ENCODE results near the gene SLC35E4. TPM values are rescaled to one million over a fixed set of nuclear protein-coding genes. Genes with fewer than 3 reads are reported as not detected.
"Not testable (repeated sequence)": the region's sequence is repeated elsewhere in the genome, so short reads cannot be mapped to it uniquely, and the experiment has no call there.

Gene SLC35E4, protein sequence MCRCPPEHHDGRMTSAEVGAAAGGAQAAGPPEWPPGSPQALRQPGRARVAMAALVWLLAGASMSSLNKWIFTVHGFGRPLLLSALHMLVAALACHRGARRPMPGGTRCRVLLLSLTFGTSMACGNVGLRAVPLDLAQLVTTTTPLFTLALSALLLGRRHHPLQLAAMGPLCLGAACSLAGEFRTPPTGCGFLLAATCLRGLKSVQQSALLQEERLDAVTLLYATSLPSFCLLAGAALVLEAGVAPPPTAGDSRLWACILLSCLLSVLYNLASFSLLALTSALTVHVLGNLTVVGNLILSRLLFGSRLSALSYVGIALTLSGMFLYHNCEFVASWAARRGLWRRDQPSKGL
- total RNA-seq, result 1 to 10 TPM; 3.9 to 9.5 TPM

DNA sequence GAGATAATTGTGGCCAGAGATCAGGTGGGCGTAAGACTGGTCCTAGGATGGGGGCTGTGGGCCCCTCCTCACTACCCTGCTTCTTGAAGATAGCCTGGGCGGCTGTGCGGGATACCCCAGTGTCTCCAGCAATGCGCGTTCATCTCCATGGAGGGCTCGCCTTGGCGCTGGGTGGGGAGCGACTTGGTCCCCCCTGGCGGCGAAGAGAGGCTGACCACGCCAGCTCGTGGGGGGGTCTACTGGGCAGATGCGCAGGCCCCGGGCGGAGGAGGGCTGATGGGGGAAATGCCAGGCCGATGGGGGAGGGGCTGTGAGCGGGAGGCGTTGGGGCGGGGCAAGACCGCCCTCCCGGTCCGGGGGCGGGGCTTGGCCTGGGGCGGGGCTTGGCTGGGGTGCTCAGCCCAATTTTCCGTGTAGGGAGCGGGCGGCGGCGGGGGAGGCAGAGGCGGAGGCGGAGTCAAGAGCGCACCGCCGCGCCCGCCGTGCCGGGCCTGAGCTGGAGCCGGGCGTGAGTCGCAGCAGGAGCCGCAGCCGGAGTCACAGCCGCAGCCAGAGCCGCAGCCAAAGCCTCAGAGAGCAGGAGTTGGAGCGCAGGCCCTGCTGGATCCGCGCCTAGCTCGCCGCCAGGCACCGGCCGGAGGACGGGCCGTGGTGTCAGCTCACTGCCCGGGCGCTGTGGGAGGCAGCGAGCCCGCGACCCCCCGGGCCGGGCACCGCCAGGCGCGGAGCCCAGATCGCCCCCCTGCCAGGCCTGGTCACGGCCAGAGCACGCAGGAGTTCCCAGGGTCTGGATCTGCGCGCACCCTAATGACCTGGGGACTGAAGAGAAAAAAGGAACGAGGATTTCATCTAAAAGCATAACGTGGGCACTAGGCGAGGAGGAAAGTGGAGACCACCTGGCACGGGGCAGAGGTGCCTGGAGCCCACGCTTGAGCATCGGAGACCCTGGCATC lies at the start of gene SLC35E4:
Gene SLC35E4, plus strand, starts transcription at position 509 of the 953 bp plus-strand sequence. CDS start 670 bp downstream, outside the sequence.
- Mint-ChIP-seq H3K36me3 (peaks cover 4 to 18% of the 10 kb centered on the region in 2 donors), H3K27ac (peak within 1 kb of the TSS; percentile 91 to 94), H3K9me3 (peaks cover 0 to 4% of the 10 kb centered on the region in 2 donors)
- DNase-seq (ENCODE audit: low spot score in 2 of 2) (peak; percentile 91 to 98), ATAC-seq (peak; percentile 76 to 85)

DNA sequence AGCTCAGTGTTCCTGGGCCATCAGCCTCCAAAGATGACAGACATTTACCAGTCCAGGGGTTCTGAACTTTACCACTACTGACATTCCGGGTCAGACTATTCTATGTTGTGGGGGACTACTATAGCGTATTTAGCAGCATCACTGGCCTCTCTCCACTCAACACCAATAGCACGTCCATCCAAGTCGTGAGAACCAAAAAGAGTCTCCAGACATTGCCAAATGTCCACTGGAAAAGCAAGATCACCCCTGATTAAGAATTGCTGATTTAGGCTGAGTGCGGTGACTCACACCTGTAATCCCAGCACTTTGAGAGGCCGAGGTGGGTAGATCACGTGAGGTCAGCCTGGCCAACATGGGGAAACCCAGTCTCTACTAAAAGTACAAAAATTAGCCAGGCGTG lies 49.2 kb upstream of the SLC35E4 start:
- H3K9me3 Mint-ChIP-seq, result no peaks in the 10 kb centered on the region
- H3K27ac Mint-ChIP-seq, result no peak overlapping the region
- H3K36me3 Mint-ChIP-seq, result peaks cover 6 to 7% of the 10 kb centered on the region in 2 donors
- ATAC-seq (no peak), DNase-seq (ENCODE audit: low spot score in 2 of 2) (no peak)

DNA sequence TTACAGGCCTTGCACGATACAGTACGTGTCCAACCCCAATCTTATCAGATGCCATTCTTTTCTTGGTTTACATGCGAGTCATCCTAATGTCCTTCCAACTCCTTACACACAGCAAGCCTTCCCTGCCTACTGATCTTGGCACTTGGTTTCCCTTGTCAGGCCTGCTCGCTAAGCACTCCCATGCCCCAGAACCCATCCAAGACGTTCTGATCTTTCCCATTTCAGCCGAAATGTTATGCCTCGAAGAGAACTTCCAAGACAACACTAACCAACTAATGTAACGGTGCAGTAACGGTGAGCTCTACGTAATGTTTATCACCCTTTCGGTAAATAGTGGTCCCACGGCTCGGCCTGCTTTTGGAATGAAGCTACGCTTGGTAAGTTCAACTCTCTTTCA lies 44.4 kb upstream of the SLC35E4 start:
- Mint-ChIP-seq H3K9me3 (no peaks in the 10 kb centered on the region), H3K36me3 (peaks cover 6 to 7% of the 10 kb centered on the region in 2 donors), H3K27ac (no peak overlapping the region)
- ATAC-seq, result no peak
- DNase-seq (ENCODE audit: low spot score in 2 of 2), result no peak

DNA sequence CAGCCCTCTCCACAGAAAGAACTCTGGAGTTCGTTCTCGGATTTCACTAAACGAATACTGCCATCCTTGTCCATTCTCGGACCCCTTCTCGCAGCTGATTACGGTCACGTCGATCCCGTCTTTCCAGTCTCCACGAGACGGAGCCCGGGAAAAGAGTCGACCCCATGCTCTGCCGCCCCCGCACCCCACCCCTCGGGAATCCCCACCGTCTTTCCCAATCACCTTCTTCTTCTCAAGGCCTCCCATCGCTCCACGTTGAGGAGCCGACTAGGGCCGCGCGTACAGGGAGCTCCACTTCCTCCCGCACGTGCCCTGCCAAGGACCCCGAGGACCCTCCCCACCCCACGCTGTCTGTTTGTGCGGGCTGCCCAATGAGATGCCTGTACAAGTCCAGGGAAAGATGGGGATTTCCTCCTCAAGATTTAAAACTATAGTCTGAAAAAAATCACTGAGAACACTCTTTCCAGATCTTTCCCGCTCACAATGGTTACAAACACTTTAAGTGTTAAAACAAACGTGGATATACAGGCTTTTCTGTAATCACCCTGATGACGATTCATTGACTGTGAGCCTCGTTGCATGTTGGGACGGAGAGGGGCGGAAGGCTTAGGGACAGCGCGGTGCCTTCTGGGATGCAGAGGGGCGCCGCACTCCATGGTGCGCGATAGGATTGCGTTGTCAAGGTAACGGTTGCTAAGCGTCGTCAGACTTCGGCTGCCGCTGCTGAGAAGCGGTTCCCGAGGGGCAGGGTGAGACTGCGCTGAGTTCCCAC lies 43.8 kb upstream of the SLC35E4 start, which contains the start of gene PES1:
Gene PES1, minus strand, starts transcription at position 323 of the 772 bp plus-strand sequence. Its CDS starts 77 bp downstream, at position 246.
- no peaks in the 10 kb centered on the region for H3K9me3 Mint-ChIP-seq
- no peak within 1 kb of the TSS for H3K27ac Mint-ChIP-seq
- peak; percentile 86 to 91 for DNase-seq (ENCODE audit: low spot score in 2 of 2)
- ATAC-seq, result peak; percentile 99 to 100
- H3K36me3 Mint-ChIP-seq, result peaks cover 6 to 7% of the 10 kb centered on the region in 2 donors

DNA sequence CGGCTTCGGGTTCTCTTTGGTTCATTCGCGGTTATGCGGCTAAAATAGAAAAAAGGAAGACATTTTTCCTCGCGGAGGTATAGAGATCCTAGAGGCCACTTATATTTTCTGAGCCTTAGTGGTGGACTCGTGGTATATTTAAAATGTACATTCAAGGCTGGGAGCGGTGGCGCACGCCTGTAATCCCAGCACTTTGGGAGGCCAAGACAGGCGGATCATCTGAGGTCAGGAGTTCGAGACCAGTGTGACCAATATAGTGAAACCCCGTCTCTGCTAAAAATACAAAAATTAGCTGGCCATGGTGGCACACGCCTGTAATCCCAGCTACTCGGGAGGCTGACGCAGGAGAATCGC lies 43.2 kb upstream of the SLC35E4 start:
- not testable (repeated sequence) for H3K27ac Mint-ChIP-seq; DNase-seq (ENCODE audit: low spot score in 2 of 2); H3K9me3 Mint-ChIP-seq; ATAC-seq; H3K36me3 Mint-ChIP-seq

DNA sequence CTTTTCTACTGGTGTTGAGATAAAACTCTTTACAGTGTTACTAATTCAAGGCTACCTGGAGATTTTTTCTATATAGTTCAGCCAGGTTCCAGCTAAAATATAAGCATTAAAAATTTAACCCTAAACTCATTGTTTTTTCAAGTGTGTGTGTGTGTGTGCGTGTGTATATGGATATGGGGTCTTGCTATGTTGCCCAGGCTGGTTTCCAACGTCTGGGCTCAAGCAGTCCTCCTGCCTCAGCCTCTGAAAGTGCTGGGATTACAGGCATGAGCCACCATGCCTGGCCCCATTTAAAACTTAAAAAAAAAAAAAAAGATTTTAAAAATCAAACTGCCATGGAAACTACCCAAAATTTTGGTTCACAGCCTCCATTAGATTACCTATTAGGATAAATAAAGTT lies 39.4 kb upstream of the SLC35E4 start:
- H3K9me3 Mint-ChIP-seq, result no peaks in the 10 kb centered on the region
- H3K27ac Mint-ChIP-seq, result no peak overlapping the region
- ATAC-seq (no peak), DNase-seq (ENCODE audit: low spot score in 2 of 2) (no peak)
- no peaks in the 10 kb centered on the region for H3K36me3 Mint-ChIP-seq

DNA sequence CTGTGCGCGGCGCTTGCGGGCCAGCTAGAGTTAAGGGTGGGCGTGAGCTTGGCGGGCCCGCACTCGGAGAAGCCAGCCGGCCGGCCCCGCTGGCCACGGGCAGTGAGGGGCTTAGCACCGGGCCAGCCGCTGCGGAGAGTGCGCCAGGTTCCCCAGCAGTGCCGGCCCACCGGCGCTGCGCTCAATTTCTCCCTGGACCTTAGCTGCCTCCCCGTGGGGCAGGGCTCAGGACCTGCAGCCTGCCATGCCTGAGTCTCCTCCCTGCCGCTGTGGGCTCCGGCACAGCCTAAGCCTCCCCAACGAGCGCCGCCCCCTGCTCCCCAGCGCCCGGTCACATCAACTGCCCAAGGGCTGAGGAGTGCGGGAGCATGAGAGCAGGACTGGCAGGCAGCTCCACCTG lies 38.7 kb upstream of the SLC35E4 start:
- DNase-seq (ENCODE audit: low spot score in 2 of 2) (no peak), ATAC-seq (no peak)
- no peaks in the 10 kb centered on the region for H3K36me3 Mint-ChIP-seq
- no peaks in the 10 kb centered on the region for H3K9me3 Mint-ChIP-seq
- no peak overlapping the region for H3K27ac Mint-ChIP-seq

DNA sequence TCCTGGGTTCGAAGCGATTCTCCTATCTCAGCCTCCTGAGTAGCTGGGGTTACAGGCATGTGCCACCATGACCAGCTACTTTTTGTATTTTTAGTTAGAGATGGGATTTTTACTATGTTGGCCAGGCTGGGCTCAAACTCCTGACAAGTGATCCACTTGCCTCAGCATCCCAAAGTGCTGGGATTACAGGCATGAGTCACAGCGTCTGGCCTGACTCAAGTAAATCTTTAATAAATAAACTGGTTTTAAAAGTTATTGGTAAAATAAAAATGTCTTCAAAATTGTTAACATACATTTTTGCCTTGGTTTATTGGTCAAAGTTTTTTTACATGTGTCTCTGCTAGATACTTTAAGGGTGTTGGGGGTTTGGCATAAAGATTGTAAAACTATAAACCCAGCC lies 36.6 kb upstream of the SLC35E4 start:
- DNase-seq (ENCODE audit: low spot score in 2 of 2) (no peak), ATAC-seq (no peak)
- no peak overlapping the region for H3K27ac Mint-ChIP-seq
- H3K36me3 Mint-ChIP-seq, result no peaks in the 10 kb centered on the region
- no peaks in the 10 kb centered on the region for H3K9me3 Mint-ChIP-seq

DNA sequence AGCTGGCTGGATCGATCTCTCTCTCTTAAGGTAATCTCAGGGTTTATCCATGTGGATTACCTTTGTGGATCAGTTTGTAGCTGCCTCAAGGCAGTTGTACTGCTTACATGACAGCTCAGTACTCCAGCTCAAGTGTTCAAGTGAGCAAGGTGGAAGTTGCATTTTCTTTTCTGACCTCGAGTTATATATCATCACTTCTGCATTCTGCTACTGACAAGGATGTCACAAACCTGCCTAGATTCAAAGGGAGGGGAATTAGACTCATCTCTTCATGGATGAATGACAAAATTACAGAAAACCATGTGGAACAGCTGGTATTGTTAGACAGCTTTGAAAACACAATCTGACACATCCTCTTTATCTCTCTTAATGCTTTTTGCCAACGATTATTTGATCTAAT lies 34.7 kb upstream of the SLC35E4 start:
- Mint-ChIP-seq H3K27ac (no peak overlapping the region), H3K36me3 (no peaks in the 10 kb centered on the region), H3K9me3 (no peaks in the 10 kb centered on the region)
- DNase-seq (ENCODE audit: low spot score in 2 of 2) (no peak), ATAC-seq (no peak)

DNA sequence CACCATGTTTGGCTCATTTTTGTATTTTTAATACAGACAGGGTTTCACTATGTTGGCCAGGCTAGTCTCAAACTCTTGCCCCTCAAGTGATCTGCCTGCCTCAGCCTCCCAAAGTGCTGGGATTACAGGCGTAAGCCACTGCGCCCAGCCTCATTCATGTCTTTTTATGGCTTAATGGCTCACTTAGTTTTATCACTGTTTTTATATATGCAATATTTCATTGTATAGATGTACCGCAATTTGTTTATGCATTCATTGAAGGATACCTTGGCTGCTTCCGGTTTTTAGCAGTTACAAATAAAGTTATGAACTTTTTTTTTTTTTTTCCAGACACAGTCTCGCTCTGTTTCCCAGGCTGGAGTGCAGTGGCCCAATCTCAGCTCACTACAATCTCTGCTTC lies 34.1 kb upstream of the SLC35E4 start:
- Mint-ChIP-seq H3K27ac (no peak overlapping the region), H3K36me3 (no peaks in the 10 kb centered on the region)

DNA sequence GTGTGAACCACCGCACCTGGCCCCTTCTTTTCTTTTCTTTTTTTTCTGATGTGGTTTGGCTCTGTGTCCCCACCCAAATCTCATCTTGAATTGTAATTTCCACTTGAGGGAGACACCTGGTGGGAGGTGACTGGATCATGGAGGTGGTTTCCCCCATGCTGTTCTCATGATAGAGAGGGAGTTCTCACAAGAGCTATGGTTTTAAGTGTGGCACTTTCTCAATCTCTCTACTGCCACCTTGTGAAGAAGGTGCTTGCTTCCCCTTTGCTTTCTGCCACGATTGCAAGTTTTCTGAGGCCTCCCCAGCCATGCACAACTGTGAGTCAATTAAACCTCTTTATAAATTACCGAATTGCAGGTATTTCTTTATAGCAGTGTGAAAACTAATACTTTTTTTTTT lies 33.5 kb upstream of the SLC35E4 start:
- H3K27ac Mint-ChIP-seq, result peak overlapping the region in 1 of 2 donors; percentile 29
- ATAC-seq, result peak in 1 of 2 donors; percentile 49
- H3K9me3 Mint-ChIP-seq, result no peaks in the 10 kb centered on the region
- H3K36me3 Mint-ChIP-seq, result no peaks in the 10 kb centered on the region
- DNase-seq (ENCODE audit: low spot score in 2 of 2), result no peak

More for the DNA sequence above, 34.1 kb upstream of the SLC35E4 start:
- DNase-seq (ENCODE audit: low spot score in 2 of 2), result no peak
- no peaks in the 10 kb centered on the region for H3K9me3 Mint-ChIP-seq
- no peak for ATAC-seq

DNA sequence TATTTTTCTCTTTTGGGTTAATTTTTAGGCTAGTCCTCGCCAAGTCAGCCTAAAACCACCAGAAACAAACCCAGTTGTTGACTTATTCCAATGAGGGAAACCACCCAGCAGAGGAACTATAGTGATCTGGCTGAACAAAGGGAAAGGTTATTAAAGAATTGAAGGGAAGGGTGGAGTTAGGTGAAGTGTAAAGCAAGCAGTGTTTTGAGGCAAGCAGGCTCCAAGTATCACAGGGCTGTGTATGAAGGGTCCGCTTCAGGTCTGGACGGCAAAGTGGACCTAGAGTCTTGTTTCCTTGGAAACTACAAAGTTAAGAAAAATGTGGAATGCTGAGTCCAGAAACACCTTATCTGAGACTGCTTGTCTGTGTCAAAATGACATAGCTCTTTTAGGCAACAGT lies 31.8 kb upstream of the SLC35E4 start:
- no peaks in the 10 kb centered on the region for H3K36me3 Mint-ChIP-seq
- ATAC-seq (no peak), DNase-seq (ENCODE audit: low spot score in 2 of 2) (no peak)
- no peak overlapping the region for H3K27ac Mint-ChIP-seq
- H3K9me3 Mint-ChIP-seq, result no peaks in the 10 kb centered on the region

DNA sequence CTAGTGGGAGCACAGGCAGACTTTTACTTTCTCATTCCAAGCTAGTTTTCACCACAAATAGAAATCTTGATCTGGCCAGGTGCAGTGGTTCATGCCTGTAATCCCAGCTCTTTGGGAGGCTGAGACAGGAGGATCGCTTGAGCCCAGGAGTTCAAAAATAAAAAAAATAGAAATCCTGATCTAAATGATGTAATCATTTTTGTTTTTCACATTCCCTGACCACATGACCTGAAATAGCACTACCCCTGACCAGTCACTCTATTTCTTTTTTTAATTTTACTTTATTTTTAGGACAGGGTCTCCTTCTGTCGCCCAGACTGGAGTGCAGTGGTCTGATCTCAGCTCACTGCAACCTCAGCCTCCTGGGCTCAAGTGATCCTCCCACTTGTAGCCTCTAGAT lies 30.9 kb upstream of the SLC35E4 start:
- Mint-ChIP-seq H3K27ac (no peak overlapping the region), H3K36me3 (no peaks in the 10 kb centered on the region), H3K9me3 (no peaks in the 10 kb centered on the region)
- DNase-seq (ENCODE audit: low spot score in 2 of 2) (no peak), ATAC-seq (no peak)

DNA sequence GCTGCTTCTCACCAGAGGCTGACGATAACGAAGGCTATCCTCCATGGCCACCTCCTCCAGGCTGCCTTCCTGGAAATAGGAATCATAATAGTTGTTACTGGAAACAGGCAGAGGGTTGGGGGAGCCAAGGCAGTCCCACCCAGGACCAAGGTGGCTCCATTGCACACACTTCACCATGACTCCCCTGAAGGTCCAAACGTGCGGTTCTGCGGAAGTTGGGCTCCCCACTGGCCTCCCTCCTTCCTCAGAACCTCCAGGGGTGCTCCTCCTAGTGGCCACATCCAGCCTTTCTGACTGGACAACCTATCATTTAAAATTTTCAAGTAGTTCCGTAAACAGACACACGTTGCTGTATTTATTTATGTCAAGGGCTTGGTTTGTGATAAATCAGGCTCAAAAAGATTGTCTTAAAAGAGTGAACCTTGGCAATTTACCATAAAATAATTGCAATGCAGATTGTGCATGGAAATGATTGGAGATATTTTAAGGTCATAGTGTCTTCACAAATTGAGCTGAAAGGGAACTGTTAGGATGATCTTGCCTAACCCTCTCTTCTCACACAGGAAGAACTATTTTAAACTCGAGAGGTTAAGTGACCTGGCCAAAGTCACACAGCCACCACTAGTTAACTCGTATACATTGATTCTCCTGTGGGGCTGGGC lies 30.0 kb upstream of the SLC35E4 start:
- Mint-ChIP-seq H3K27ac (peak overlapping the region in 1 of 2 donors; percentile 23), H3K36me3 (no peaks in the 10 kb centered on the region), H3K9me3 (no peaks in the 10 kb centered on the region)
- ATAC-seq (peak in 1 of 2 donors; percentile 35), DNase-seq (ENCODE audit: low spot score in 2 of 2) (peak in 1 of 2 donors; percentile 51)

DNA sequence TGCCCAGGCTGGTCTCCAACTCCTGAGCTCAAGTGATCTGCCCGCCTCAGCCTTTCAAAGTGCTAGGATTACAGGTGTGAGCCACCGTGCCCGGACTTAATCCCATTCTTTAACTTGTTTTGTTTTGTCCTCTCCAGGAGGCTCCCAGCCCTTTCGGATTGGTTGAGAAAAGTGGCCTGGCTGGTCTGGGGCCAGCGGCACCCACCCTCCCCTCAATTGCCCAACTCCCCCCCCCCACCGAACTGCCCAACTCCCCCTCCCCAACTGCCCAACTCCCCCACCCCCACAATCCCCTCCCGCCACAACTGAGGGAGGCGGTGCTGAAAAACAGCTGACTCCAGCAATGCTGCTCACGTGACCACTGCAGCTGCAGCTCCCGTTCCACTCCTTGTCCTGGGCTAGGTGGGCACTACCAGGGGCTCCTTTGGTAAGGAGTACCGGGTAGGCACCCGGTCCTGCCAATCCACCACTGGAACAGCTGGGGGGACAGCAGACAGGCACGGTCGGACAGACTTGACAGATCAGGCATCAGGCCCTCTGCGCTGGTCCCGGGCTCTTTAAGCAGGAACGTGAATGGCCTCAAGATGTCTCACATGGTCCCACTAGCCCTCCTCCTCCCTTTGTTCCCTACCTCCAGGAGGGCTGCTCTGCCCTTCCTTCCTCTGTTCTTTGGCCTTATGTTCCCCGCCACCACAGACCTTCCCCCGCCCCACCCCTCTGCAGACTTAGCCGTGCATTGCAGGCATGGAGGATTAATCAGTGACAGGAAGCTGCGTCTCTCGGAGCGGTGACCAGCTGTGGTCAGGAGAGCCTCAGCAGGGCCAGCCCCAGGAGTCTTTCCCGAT lies 28.9 kb upstream of the SLC35E4 start, which contains the start of gene TCN2:
Gene TCN2, plus strand, starts transcription at position 720 of the 845 bp plus-strand sequence. CDS start 158 bp downstream, outside the sequence.
- DNase-seq (ENCODE audit: low spot score in 2 of 2), result peak; percentile 28 to 79
- H3K9me3 Mint-ChIP-seq, result no peaks in the 10 kb centered on the region
- peak; percentile 56 to 90 for ATAC-seq
- no peaks in the 10 kb centered on the region for H3K36me3 Mint-ChIP-seq
- H3K27ac Mint-ChIP-seq, result peak within 1 kb of the TSS in 1 of 2 donors; percentile 54
